Dermis lymphatic vessel endothelial cell (primary cell): Measurements from ENCODE around the gene VTI1A. TPM values are rescaled to one million over a fixed set of nuclear protein-coding genes. Genes with fewer than 3 reads are reported as not detected.

Experiments
- total RNA-seq: library from RNA; depleted of rRNA; stranded (reverse); fragments of >200 nt; gene quantifications from 2 replicates; pipeline ENCODE4 v1.2.1, GENCODE V29; 2014

VTI1A gene
- 19.1 and 21.3 TPM in 2 replicates for total RNA-seq

GRCh38 chr10:112446855-112447619, at the start of gene VTI1A, which contains the start of gene ZDHHC6:
VTI1A (plus strand) TSS chr10:112447215; CDS start chr10:112447374, 159 bp downstream.
ZDHHC6 (minus strand) TSS chr10:112446914; CDS start chr10:112445436, 1,478 bp downstream.

Other genes starting within 250 kb of the VTI1A start
- gene TECTB, start 163.8 kb upstream of the VTI1A start, total RNA-seq: not detected in 2 replicates
- gene ACSL5, start 73.1 kb upstream of the VTI1A start, total RNA-seq: 48.7 and 59.6 TPM in 2 replicates
- 20.0 and 28.8 TPM in 2 replicates for gene ZDHHC6, start 301 bp upstream of the VTI1A start, total RNA-seq